K562 (cell line): ENCODE data around the gene ZNF598. TPM values are rescaled to one million over a fixed set of nuclear protein-coding genes. Genes with fewer than 3 reads are reported as not detected.

Experiments used
- ATAC-seq: fragments of 200-7000 bp; cut with Tn5 transposase; 3 replicates; pipeline ENCODE4 v1.9.1; 2020; ENCODE audit warnings: moderate library complexity
- BruUV-seq: library from RNA; stranded (reverse); fragments of 400-500 nt; replicated peaks from 2 replicates; lab custom pipeline; 2021; lab: Mats Ljungman, UMichigan
- CTCF ChIA-PET: fragments of 300-600 bp; formaldehyde crosslinking; extraction: SDS; loops from one replicate; lab custom pipeline; 2021; ENCODE audit warnings: low intra/inter-chr PET ratio; lab: Yijun Ruan, JAX
- POLR2A ChIA-PET: fragments of 300-600, 350-650 bp; sonication (Branson Sonifier 250); formaldehyde crosslinking; extraction: SDS; loops from one replicate; lab custom pipeline; 2021; ENCODE audit warnings: antibody characterized with exemption, inconsistent platforms; lab: Yijun Ruan, JAX
- DNase-seq, 4 experiments: peaks; one replicate each; pipeline versions ENCODE4 v3.0.0 to v3.0.0-alpha.2; 2011 to 2018; ENCODE audit warnings: low spot score in 3 of 4, mixed read lengths in 3 of 4; ENCODE audit errors: extremely low read depth in 1 of 4
- FAIRE-seq: peaks from 2 replicates; lab custom pipeline; 2011; peaks lifted over from hg19 to GRCh38; lab: Jason Lieb, UNC
- H2AFZ ChIP-seq: 2 replicates; pipeline ENCODE4 v1.6.0; 2011; ENCODE audit warnings: low read depth, low read length, control low read depth, inconsistent platforms
- H3K27ac ChIP-seq: fragments of 200-600 bp; 3 replicates; pipeline ENCODE4 v1.8.0; 2011; ENCODE audit warnings: low read depth, mild to moderate bottlenecking, control low read depth, inconsistent platforms, low read length, moderate library complexity, mixed read lengths; ENCODE audit errors: extremely low read depth
- H3K27me3 ChIP-seq, 2 experiments: fragments of 300-600 bp in 1 of 2; 2 replicates in 1 of 2; 3 replicates in 1 of 2; pipeline versions ENCODE4 v1.6.0 to v1.8.0; 2011; ENCODE audit warnings: inconsistent platforms in 2 of 2, low read length in 2 of 2, mild to moderate bottlenecking in 1 of 2, mixed read lengths in 1 of 2, moderate library complexity in 1 of 2; ENCODE audit not compliant: control insufficient read depth in 2 of 2, insufficient read depth in 2 of 2
- H3K36me3 ChIP-seq: fragments of 300-600 bp; 3 replicates; pipeline ENCODE4 v1.8.0; 2011; ENCODE audit warnings: mild to moderate bottlenecking, low read length, inconsistent platforms; ENCODE audit not compliant: control insufficient read depth, insufficient read depth
- H3K4me1 ChIP-seq, 2 experiments: fragments of 200-600 bp in 1 of 2; replicated peaks in 1 of 2; 2 replicates in 1 of 2; 3 replicates in 1 of 2; pipeline versions ENCODE4 v1.5.1 to v1.8.0; 2011; ENCODE audit warnings: inconsistent platforms in 2 of 2, low read length in 2 of 2, mild to moderate bottlenecking in 1 of 2, mixed read lengths in 1 of 2, moderate library complexity in 1 of 2; ENCODE audit not compliant: control insufficient read depth in 2 of 2, insufficient read depth in 2 of 2
- H3K4me2 ChIP-seq: 2 replicates; pipeline ENCODE4 v1.6.1; 2011; ENCODE audit warnings: low read length, control low read depth, inconsistent platforms, mixed read lengths; ENCODE audit not compliant: insufficient read depth
- H3K4me3 ChIP-seq: fragments of 200-600 bp; sonication (generic), shearing (Covaris generic); 2 replicates; pipeline ENCODE4 v1.5.1; 2016; ENCODE audit warnings: control low read depth, inconsistent platforms
- H3K79me2 ChIP-seq: fragments of 200-600 bp; 3 replicates; pipeline ENCODE4 v1.8.0; 2011; ENCODE audit warnings: low read length, inconsistent platforms; ENCODE audit not compliant: control insufficient read depth, insufficient read depth
- H3K9ac ChIP-seq, 2 experiments: 2 replicates each; pipeline versions ENCODE4 v1.6.0 to v1.6.1; 2011; ENCODE audit warnings: low read depth in 2 of 2, low read length in 2 of 2, control low read depth in 1 of 2, inconsistent platforms in 1 of 2, mild to moderate bottlenecking in 1 of 2, mixed read lengths in 1 of 2; ENCODE audit not compliant: insufficient read depth in 1 of 2
- H3K9me1 ChIP-seq: one replicate; pipeline ENCODE4 v1.6.0; 2011; ENCODE audit warnings: inconsistent platforms, mild to moderate bottlenecking, low read length, moderate library complexity; ENCODE audit not compliant: control insufficient read depth, insufficient read depth
- H3K9me3 ChIP-seq: replicated peaks from 2 replicates; pipeline ENCODE4 v1.5.1; 2011; ENCODE audit warnings: low read depth, low read length, inconsistent platforms; ENCODE audit not compliant: control insufficient read depth, insufficient read depth
- H4K20me1 ChIP-seq: replicated peaks from 2 replicates; pipeline ENCODE4 v1.6.1; 2011; ENCODE audit warnings: low read length, inconsistent platforms, mixed read lengths; ENCODE audit not compliant: control insufficient read depth, insufficient read depth
- CBFB ChIP-seq: sonication (generic); formaldehyde crosslinking; IDR thresholded peaks from 2 replicates; pipeline ENCODE4 v1.4.0; 2020; ENCODE audit warnings: mild to moderate bottlenecking, missing genetic modification reagents
- KLF10 ChIP-seq: fragments of 250-450 bp; sonication (Bioruptor Pico); IDR thresholded peaks from 2 replicates; pipeline ENCODE4 v1.6.1; 2021; ENCODE audit warnings: matching md5 sums
- POLR2AphosphoS5 ChIP-seq: IDR thresholded peaks from 2 replicates; pipeline ENCODE4 v1.6.1; 2011; ENCODE audit warnings: mild to moderate bottlenecking, low read depth, low read length, moderate library complexity; ENCODE audit not compliant: control insufficient read depth, insufficient read depth
- POLR2G ChIP-seq: fragments of 200-400 bp; formaldehyde crosslinking; IDR thresholded peaks from 2 replicates; pipeline ENCODE4 v1.6.1; 2017; ENCODE audit warnings: low read depth, mild to moderate bottlenecking, antibody characterized with exemption, low read length, moderate library complexity
- POLR3A ChIP-seq: IDR thresholded peaks from 2 replicates; pipeline ENCODE4 v1.6.1; 2011; ENCODE audit warnings: borderline replicate concordance, mild to moderate bottlenecking, moderate library complexity; ENCODE audit not compliant: insufficient read length, insufficient read depth; ENCODE audit errors: extremely low read depth
- RBFOX2 ChIP-seq: fragments of 200-400 bp; formaldehyde crosslinking; IDR thresholded peaks from 2 replicates; pipeline ENCODE4 v1.6.1; 2017; ENCODE audit warnings: low read depth, mild to moderate bottlenecking, low read length, moderate library complexity
- RBM14 ChIP-seq: fragments of 200-400 bp; formaldehyde crosslinking; IDR thresholded peaks from 2 replicates; pipeline ENCODE4 v1.6.1; 2018; ENCODE audit warnings: low read depth, mild to moderate bottlenecking, low read length, moderate library complexity, borderline replicate concordance; ENCODE audit not compliant: insufficient read depth
- ZNF583 ChIP-seq: fragments of 250-450 bp; sonication (Bioruptor Pico); IDR thresholded peaks from 2 replicates; pipeline ENCODE4 v1.4.0; 2020
- WGBS: fragments of 100-300 bp; shearing (Covaris generic); methylation state at CpG from one replicate; pipeline ENCODE4 v1.1.6; 2016; ENCODE audit warnings: low coverage, mixed read lengths; ENCODE audit not compliant: insufficient coverage; ENCODE audit errors: missing lambda C conversion rate; 5-methylcytosine and 5-hydroxymethylcytosine counted together
- in situ Hi-C: fragments of 300-500 bp; cut with MboI; formaldehyde crosslinking; loops from 4 replicates; pipeline ENCODE4 v1.15.0; 2018; ENCODE audit warnings: inconsistent platforms, mixed read lengths
- intact Hi-C: fragments of 100-400 bp; cut with micrococcal nuclease; formaldehyde crosslinking; loops from 2 replicates; pipeline ENCODE4 v1.14.2; 2022
- polyA plus RNA-seq, 8 experiments: library from polyadenylated mRNA; depleted of rRNA in 4 of 8; stranded (reverse) in 5 of 8; unstranded in 3 of 8; fragments of >200 nt; fragmentation: Nextera tagmentation in 2 of 8; fragmentation: Illumina TruSeq in 1 of 8; extraction: Ambion mirVana in 2 of 8; extraction: Trizol in 1 of 8; gene quantifications; 2 replicates each; pipeline versions ENCODE4 v1.2.1 to v1.2.3, GENCODE V29; 2011 to 2014; ENCODE audit warnings: inconsistent platforms in 1 of 8, missing spikeins in 1 of 8
- total RNA-seq, 7 experiments: library from RNA; depleted of rRNA in 6 of 7; stranded (reverse); fragments of >200 nt in 6 of 7; fragmentation: Illumina TruSeq in 2 of 7; extraction: Trizol in 2 of 7; gene quantifications; 2 replicates each; pipeline versions ENCODE4 v1.2.1 to v1.2.3, GENCODE V29; 2011 to 2021; ENCODE audit warnings: low replicate concordance in 1 of 7

ZNF598 gene
- total and polyA plus RNA-seq, 9 of the 15 experiments (the other 6 are each of a cell fraction or from before 2014, with no cell fraction given): 0.11 to 115 (median 29.6) TPM

- H3K27ac ChIP-seq: no peak overlapping the region
- H3K4me2 ChIP-seq: no peak overlapping the region
- in situ Hi-C loops: no loop called here
- peaks cover 19% of the 10 kb centered on the region for H3K9me1 ChIP-seq
- H3K27me3 ChIP-seq: no peaks in the 10 kb centered on the region
- H4K20me1 ChIP-seq: peaks cover 46% of the 10 kb centered on the region
- H3K9me3 ChIP-seq: no peaks in the 10 kb centered on the region
- H3K79me2 ChIP-seq: peaks cover 83% of the 10 kb centered on the region
- CTCF ChIA-PET: no interaction called here
- intact Hi-C loops: no loop called here
- TF ChIP-seq POLR3A (no peak), POLR2AphosphoS5 (0 out of 2 replicates have a peak, but pooled peaks have one; percentile 1)
- no TSS peak for BruUV-seq
- peaks cover 66% of the 10 kb centered on the region; the same call in 2 of the 3 replicates for H3K36me3 ChIP-seq
- H3K9ac ChIP-seq: peak overlapping the region in 1 of 2 experiments; percentile 99; a peak in 2 of 4 replicates
- WGBS: 86% methylated on average over 7 of the region's 8 CpGs
- FAIRE-seq: no peak
- H3K4me1 ChIP-seq: peaks cover 27 to 93% of the 10 kb centered on the region in 2 experiments
- ATAC-seq: no peak
- H2AFZ ChIP-seq: no peak overlapping the region
- POLR2A ChIA-PET: interaction anchor here (0.6 to 1.1 kb wide), 2 partner anchors 141 to 145 kb away, joined by 3 read pairs; no protein-coding TSS in a partner anchor
- DNase-seq: no peak
- no peak overlapping the region for H3K4me3 ChIP-seq
Measured at GRCh38 chr16:2006317-2006716, 3.3 kb downstream of the ZNF598 start.

DNA sequence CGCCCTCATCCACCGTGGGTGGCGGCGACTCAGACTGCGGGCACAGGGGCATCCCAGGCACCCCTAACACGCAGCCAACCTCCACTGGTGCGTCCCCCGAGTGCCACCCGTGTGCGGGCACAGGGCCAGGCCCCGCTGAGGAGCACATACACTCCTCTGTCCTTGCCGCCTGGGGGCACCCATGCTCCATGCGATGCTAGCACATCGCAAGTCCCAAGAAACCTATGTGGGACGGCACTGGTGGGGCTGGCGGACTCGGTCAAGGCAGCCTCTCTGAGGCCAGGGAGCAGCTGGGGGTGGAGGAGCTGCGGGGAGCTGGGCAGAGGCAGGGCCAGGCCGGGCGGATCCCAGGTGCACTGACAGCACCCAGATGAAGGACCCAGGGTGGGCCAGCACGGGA lies 4.0 kb downstream of the ZNF598 start:
- Histone ChIP-seq H3K9ac (peak overlapping the region in 1 of 2 experiments; percentile 64; a peak in 2 of 4 replicates), H3K4me3 (no peak overlapping the region), H2AFZ (no peak overlapping the region), H3K27ac (no peak overlapping the region), H3K79me2 (peaks cover 79% of the 10 kb centered on the region), H3K4me1 (peaks cover 25 to 95% of the 10 kb centered on the region in 2 experiments), H3K9me1 (peaks cover 19% of the 10 kb centered on the region), H4K20me1 (peaks cover 46% of the 10 kb centered on the region), H3K9me3 (no peaks in the 10 kb centered on the region), H3K4me2 (no peak overlapping the region), H3K27me3 (no peaks in the 10 kb centered on the region), H3K36me3 (peaks cover 73% of the 10 kb centered on the region; the same call in 2 of the 3 replicates)
- in situ Hi-C loops (no loop called here), intact Hi-C loops (no loop called here)
- CTCF ChIA-PET: no interaction called here
- peak; percentile 1 for TF ChIP-seq POLR2G
- TF ChIP-seq RBM14: peak; percentile 11; the same call in 1 of the 2 replicates
- TF ChIP-seq RBFOX2: peak; percentile 69
- peak; percentile 18; the same call in 1 of the 2 replicates for TF ChIP-seq CBFB
- TF ChIP-seq KLF10 (CRISPR knock-in tag): no peak
- no peak for TF ChIP-seq ZNF583 (CRISPR knock-in tag)
- WGBS: 89% methylated on average over 14 of the region's 21 CpGs
- DNase-seq (no peak), FAIRE-seq (no peak), ATAC-seq (no peak)
- POLR2A ChIA-PET: interaction anchor here (0.7 to 3.0 kb wide), 4 partner anchors 14 to 649 kb away, joined by 3 to 12 read pairs (median 4); partner anchors contain the start of gene TRAF7
- BruUV-seq: no TSS peak
